ENCODE results near the gene PAK4.
"Not testable (repeated sequence)": the region's sequence is repeated elsewhere in the genome, so short reads cannot be mapped to it uniquely, and the experiment has no call there.

PAK4 gene

DNA sequence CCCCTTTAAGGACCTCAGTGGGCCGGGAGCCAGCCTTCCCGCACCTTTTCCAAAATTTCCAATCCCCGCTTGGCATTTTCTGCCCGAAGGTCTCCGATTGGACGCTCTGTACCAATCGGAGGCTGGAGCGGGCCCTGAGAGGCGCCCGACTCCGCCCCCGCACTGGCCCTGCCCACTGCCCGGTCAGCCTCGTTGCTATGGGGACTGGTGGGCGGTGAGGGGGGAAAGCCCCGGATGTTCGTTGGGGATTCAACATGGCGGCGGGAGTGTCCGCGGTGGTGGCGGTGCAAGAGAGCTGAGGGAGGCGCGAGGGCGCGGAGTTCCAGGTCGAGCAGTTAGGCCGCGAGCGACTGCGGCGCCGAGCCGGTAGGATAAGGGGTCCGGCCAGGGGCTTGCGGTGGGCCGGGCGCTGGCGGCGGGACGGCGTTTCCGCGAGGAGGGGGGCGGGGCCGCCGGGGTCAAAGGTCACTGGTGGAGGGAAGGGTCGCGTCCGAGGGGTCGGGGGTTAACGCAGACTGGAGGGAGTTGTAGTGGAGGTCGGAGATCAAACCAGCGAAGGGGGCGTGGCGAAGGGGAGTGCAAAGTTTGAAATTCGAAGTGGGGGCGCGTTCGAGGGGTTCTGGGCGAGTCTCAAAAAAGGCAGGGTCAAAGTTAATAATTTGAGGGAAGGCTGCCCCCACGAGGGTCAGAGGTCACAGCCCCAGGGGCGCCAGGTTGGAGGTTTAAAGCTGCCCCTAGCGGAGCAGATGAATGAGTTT lies at the start of gene PAK4:
Gene PAK4, plus strand, starts transcription at position 233 of the 758 bp plus-strand sequence. CDS start 43,768 bp downstream, outside the sequence.
- DNase-seq, result peak; percentile 94

DNA sequence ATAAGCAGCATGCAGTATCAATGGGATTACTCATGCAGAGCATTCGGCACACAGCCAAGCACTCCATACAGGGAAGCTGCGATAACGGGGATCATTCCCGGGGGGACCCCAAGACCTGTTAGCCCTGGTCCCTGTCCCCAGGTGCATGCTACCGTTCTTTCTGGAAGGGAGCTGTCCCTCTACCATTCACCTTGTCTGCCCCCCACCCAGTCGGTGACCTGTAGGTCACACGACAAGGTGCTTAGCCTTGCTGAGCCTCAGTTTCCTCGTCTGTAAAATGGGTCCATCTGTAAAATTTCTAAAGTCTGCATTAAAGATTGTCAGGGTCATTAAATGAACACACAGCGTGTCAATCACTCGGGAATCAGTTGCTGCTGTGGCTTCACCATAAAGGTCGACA lies 48.3 kb upstream of the PAK4 start:
- no peak for DNase-seq

DNA sequence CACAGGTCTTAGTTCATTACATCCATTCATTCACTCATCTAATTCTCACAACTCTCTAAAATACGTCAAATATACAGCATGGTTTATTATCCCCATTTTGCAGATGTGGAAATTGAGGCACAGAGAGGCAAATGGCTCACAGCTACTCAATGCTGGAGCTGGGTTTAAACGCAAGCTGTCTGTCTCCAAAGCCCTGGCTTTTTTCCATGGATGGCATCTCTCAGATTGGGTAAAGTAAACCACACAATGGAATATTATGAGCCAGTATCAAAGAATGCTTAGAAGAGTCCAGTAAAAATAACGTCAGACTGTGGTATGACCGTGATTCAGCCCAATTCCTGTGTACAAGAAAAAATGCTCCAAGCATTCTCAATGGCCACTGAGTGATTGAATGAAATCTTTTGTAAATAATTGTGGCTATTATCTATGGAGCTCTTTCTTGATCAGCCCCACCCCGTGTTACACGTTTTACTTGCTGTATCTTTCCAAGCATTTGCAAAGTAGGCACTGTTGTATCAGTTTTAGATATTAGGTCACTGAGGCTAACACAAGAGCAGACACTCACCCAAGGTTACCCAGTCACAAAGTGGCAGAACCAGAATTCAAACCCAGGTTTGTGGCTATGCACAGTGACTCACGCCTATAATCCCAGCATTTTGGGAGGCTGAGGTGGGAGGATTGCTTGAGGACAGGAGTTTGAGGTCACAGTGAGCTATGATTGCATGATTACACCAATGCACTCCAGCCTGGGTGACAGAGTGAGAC lies 47.0 kb upstream of the PAK4 start:
- no peak for DNase-seq

DNA sequence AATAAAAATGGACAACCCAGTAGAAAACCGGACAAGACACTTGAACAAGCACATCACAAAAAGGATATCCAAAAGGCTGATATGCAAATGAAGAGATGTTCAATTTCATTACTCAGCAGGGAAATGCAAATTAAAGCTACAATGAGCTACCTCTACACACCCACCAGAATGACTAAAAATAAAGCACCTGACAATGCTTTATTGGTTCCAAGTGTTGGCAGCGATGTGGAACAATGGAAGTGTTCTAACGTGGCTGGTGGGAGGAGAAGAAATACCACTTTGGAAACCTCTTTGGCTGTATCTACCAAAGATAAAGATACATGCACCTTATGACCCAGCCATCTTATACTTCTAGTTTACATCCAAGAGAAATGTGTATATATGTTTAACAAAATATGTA lies 45.2 kb upstream of the PAK4 start:
- no peak for DNase-seq

DNA sequence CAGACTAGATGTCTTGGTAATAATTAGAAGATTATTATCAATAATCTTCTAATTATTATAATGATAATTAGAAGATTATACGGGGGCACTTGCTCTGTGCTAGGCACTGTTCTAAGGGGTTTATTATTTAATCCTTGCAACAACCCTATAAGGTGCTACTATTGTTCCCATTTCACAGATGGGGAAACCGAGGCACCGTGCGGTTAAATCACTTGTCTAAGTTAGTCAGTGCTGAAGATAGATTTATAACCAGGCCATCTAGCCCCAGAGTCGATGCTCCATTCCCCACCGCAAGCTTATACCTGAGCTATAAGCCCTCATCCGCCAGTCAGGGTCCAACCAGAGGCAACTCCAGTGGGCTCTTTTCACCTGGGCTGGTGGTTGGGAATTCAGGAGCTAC lies 43.4 kb upstream of the PAK4 start:
- no peak for DNase-seq

DNA sequence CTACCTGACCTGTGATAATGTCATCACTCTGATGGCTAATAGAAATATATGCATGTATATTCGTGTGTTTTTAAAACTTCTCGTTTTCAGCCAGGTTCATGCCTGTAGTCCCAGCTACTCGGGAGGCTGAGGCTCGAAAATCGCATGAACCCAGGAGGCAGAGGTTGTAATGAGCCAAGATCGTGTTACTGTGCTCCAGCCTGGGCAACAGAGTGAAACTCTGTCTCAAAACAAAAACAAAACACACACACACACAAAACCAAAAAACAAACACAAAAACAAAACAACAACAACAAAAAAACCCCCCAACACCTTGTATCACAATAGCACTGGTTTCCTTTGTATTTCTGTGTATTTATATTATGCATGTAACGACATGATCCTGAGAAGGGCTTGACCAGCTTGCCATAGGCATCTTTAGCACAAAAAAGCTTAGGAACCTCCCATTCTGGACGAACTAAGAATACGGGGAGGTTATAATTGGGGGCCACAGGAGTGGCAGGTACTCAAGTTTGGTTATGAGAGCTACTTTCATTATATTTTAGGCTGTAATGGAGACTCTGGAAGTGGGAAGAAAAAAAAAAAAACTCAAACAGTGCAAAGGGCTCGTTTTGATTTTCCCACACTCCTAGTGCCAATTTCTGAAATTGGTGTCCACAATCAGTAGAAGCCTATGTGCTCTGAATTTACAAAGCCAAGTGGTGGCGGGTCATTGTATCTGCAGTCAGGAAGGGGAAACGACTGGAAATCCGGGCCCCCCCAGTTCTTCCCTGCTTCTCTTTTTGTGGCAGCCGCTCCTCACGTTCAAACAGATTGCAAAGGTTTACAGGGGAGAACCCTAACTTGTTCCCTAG lies 42.6 kb upstream of the PAK4 start:
- no peak for DNase-seq

DNA sequence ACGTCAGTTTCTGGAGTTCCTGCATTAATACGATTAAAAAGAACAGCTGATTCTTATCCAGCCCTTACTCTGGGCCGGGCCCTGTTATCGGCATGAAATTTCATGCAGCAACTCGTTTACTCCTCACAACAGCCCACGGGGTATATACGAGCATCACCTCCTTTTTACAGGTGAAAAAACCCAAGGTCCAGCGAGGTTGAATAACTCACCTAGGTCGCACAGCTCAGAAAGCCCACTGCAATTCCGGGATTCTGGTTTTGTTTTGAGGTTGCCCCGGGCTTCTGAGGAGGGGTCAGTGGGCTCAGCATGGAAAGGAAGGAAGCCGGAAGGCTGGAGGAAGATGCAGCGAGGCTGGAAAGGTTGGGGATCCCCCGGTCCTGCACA lies 42.0 kb upstream of the PAK4 start:
- DNase-seq, result peak; percentile 1

DNA sequence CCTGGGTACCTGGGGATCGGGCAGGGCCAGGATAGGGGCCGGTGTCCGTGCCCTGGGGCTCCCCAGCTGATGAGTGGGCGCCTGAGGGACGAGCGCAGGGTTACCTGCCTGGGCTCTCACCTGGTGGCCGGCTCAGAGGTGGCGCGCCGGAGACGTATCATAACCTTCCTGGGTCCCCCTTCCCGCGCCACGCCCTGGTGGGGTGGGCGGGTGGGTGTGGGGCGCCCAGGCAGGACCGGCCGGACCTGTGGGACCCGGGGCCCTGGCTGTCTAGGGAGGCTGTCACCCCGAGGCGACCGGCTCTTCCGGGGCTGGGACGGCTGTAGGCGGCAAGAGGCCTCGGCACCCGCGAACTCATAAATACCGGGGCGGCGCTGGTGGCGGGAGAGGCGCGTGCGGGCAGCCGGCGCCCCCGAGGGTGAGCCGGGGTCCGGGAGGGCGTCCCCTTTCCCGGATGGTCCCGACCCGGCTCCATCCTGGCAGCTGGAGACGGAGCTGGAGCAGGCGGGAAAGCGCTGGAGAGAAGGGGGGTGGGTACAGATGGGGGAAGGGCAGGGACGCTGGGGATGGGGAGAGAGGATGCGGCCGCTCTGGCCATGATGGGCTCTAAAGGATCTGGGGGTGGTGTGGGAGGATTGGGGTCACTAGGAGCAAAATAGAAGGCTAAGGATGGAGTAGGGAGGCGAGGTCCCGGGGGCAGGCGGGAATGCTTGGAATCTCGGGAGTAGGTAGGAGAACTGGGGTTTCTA lies 41.4 kb upstream of the PAK4 start, which contains the start of gene ACP7:
Gene ACP7, plus strand, starts transcription at position 386 of the 749 bp plus-strand sequence. CDS start 902 bp downstream, outside the sequence.
- DNase-seq, result peak; percentile 9

DNA sequence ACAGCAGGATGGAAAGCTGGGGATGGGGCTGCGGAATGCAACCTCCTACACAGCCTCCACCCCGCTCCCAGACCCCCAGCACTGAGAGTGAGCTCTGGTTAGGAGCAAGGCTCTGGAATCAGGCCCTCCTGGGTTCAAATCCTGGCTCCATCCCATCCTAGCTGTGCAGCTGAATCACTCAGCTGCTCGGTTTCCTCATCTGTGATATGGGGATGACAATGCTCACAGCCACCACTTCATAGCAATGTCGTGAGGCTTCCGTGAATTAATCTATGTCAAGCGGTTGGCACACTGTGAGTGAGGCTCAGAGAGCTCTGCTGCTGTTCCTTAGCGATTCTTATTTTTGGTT lies 40.9 kb upstream of the PAK4 start:
- DNase-seq, result no peak

DNA sequence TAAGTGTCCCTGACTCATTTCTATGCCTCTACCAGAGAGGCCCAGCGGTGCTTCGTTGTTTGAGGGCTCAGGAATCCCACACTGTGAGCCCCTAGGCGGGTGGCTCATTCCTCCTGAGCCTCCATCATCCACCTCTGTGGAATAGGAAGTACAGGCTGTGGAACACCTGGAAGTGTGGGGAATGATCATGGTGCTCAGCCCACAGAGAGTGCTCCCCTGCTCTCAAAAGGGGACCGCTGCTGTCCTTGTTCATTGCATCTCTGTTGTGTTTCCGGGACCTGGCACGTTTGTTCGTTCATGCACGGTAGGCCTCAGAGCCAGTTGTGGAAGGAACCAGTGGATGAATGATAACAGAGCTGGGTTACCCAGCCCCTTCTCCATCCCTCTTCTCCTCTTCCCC lies 40.2 kb upstream of the PAK4 start:
- no peak for DNase-seq

DNA sequence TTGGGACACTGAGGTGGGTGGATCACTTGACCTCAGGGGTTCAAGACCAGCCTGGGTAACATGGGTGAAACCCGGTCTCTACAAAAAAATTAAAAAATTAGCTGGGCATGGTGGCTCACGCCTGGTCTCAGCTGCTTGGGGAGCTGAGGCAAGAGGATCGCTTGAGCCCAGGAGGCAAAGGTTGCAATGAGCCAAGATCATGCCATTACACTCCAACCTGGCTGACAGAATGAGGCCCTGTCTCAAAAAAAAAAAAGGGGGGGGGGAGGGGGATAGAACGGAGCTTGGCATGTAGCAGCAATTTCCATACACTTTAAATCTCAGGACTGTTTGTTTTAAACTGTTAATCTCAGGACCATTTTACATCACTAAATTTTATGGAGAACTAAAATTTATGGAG lies 39.2 kb upstream of the PAK4 start:
- no peak for DNase-seq

DNA sequence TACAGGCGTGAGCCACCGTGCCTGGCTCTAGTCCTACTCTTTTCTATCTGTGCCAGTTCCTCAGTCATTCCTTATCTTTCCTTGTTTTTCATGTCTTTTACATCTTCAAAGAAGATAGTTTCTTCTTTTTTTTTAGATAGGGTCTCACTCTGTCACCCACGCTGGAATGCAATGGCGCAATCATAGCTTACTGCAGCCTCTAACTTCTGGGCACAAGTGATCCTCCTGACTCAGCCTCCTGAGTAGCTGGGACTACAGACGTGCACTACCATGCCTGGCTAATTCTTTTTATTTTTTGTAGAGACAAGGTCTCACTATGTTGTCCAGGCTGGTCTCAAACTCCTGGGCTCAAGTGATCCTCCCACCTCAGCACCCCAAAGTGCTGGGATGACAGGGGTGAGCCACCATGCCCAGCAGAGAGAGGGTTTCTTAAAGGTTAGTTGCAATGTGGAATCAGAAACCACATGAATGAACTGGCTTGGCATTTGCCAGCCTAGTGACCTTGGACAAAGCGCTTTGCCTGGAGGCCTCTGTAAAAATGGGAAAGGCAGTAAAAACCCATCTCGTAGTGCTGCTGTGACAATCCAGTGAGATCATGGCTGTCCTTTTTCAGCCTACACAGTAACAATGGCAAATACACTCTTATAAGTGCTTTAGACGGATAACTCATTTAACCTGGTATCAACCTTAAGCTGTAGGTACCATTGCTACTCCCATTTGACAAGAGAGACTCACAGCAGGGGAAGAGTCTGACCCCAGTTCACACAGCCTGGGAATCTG lies 37.5 kb upstream of the PAK4 start:
- no peak for DNase-seq

DNA sequence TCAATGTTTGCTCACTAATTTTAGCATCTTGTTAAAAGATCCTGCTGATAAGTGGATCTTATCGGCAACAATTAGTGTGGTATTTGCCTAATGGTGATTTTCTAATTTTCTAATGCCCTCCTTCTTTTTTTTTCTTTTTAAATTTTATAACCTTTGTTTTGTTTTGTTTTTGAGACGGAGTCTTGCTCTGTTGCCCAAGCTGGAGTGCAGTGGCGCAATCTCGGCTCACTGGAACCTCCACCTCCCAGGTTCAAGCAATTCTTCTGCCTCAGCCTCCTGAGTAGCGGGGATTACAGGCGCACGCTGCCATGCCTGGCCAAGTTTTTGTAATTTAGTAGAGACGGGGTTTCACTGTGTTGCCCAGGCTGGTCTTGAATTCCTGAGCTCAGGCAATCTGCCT lies 35.6 kb upstream of the PAK4 start:
- not testable (repeated sequence) for DNase-seq

DNA sequence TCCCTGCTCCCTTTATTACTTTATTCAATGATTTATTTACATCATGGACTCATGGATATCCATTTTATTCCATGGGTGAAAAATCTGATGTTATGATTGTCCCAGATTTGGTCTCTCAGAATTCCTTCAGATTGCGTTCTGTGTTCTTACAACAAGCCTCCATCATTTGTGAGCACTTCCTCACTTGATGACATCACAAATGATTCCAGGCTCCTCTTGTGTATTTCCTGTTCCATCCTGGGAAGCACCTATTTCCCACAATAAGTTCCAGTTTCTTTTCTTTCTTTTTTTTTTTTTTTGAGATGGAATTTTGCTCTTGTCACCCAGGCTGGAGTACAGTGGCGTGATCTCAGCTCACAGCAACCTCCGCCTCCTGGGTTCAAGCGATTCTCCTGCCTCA lies 34.7 kb upstream of the PAK4 start:
- no peak for DNase-seq

DNA sequence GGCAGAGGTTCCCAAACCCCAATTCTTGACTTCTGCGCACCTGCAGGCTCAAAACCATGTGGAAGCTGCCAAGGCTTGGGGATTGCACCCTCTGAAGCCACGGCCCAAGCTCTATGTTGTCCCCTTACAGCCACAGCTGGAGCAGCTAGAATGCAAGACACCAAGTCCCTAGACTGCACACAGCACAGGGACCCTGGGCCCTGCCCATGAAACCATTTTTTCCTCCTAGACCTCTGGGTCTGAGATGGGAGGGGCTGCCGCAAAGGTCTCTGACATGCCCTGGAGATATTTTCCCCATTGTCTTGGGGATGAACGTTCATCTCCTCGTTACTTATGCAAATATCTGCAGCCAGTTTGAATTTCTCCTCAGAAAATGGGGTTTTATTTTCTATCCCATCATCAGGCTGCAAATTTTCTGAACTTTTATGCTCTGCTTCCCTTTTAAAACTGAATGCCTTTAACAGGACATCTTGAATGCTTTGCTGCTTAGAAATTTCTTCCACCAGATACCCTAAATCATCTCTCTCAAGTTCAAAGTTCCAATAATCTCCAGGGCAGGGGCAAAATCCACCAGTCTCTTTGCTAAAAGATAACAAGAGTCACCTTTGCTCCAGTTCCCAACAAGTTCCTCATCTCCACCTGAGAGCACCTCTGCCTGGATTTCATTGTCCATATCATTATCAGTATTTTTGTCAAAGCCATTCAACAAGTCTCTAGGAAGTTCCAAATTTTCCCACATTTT lies 29.6 kb upstream of the PAK4 start:
- not testable (repeated sequence) for DNase-seq

DNA sequence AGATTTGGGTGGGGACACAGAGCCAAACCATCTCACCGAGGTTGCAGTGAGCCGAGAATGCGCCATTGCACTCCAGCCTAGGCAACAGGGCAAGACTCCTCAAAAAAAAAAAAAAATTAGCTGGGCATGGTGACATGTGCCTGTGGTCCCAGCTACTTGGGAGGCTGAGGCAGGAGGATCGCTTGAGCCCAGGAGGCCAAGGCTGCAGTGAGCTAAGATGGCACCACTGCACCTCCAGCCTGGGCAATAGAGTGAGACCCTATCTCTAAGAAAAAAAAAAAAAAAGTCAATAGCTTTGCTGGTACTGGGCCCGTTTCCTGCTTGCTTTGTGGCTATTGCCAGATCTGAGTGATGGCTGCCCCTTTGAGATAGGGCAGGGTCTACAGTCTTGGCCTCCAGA lies 28.3 kb upstream of the PAK4 start:
- DNase-seq, result no peak

DNA sequence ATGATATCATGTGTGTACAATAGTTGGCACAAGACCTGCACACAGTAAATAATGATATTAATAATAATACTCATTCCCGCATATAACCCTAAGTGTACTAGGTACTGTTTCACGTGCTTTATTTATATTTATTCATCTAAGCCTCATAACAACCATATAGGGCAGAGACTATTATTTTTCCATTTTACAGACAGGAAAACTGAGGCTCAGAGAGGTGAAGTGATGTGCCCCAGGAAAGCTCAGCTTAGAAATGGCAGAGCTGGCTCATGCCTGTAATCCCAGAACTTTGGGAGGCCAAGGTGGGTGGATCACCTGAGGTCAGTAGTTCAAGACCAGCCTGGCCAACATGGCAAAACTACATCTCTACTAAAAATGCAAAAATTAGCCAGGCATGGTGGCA lies 27.9 kb upstream of the PAK4 start:
- DNase-seq, result no peak

DNA sequence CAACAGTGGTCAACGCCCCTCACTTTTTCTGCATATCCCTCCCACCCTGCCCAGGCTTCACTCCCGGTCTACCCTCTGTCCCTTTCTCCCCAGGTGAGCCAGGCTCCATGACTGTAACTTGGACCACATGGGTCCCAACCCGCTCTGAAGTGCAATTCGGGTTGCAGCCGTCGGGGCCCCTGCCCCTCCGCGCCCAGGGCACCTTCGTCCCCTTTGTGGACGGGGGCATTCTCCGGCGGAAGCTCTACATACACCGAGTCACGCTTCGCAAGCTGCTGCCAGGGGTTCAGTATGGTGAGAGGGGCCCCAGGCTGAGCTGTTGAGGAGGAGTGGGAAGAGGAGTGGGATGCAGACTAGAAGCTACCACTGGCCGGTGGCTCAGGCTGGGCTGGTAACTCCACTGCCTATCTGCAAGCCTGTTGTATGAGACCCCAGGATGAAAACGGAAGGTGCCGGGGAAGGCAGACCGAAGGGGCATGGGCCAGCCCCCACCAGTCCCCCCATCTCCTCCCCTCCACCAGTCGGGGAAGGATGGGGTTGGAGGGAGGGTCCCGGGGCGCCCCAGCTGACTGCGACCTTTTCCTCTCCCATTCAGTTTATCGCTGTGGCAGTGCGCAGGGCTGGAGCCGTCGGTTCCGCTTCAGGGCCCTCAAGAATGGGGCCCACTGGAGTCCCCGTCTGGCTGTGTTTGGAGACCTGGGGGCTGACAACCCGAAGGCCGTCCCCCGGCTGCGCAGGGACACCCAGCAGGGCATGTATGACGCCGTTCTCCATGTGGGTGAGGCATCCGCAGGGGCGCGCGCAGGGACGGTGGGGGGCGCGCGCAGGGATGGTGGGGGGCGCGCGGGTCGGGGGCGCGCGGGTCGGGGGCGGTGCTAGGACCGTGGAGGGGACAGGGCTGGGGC lies 27.0 kb upstream of the PAK4 start:
- DNase-seq, result no peak

DNA sequence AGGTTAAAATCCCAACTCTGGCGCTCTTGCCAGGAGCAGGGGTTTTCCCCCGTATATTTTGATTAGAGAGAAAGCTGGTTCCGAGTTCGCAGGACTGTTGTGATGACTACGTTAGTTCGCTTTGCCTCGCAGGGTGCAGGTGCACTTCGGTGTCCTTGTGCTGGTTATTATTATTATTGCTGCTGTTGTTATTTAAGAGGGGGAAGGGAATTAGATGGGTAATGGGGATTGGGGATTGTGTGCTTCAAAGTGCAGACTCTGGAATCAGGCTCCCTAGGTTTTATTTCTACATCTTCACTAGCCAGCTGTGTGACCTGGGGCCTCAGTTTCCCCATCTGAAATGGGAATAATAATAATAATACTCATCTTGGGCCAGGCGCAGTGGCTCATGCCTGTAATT lies 26.2 kb upstream of the PAK4 start:
- no peak for DNase-seq

Measured in activated effector memory CD4-positive, alpha-beta T cell treated with Interleukin-2 at 50 U/mL for 16 hours (primary cell).